CD4-positive, alpha-beta T cell treated with Interleukin-4 for 4 hours (primary cell): ENCODE data around the gene BICDL2.

Experiments
- DNase-seq: peaks from one replicate; pipeline ENCODE4 v3.0.0-alpha.2; 2020

Gene BICDL2

DNA sequence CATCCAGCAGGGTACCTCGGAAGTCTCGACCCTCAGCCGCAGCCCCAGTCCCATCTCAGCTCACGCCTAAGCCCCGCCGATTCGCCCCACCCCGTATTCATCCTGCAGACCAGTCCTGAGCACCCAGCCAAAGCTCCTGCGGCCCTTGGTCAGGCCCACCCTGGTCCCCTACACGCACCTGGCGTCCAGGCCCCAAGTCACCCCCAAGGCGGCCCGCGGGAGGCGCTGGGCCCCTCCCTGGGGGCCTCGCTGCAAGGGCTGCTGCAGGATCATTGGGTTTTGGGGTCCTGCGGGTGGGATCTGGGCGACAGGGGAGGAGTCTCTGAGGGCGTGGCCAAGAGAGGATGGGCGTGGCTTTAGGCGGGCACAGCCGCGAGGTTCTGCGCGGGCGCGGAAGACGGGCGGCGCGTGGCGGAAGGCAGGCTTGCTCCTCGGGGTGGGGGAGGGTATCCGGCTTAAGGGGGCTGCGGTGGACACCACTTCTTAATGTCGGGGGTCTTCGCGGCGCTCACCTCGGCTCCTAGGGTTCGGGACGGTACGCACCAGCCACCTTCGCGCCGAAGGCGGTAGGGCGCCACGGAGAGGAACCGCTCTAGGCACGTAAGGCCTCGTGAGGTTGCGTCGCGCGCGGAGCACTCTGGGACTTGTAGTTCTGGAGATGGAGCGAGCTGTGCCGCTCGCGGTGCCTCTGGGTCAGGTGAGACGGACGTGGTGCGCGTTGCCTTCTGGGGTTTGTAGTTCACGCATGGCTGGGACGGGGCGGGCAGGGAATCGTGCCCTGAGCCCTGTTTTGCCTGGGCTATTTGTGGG is 12.9 kb downstream of the BICDL2 start, which contains the start of the genes HCFC1R1 and THOC6:
TSS of gene HCFC1R1 (minus strand) at position 274 of the 810 bp plus-strand sequence. CDS start at position 273, 1 bp downstream.
TSS of gene THOC6 (plus strand) at position 367 of the 810 bp plus-strand sequence. CDS start at position 659, 292 bp downstream.
- peak; percentile 95 for DNase-seq

DNA sequence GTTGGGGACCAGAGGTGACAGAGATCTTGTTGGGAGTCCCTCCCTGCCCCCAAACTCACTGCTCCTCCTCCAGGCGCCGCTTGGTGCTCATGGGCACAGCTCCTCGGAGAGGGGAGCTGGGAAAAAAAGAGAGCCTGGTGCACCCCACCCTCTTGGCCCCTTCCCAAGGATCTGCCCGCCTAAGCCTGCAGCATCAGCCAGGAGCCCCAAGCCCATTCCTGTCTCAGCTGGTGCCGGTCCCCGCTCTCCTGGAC is 13.4 kb downstream of the BICDL2 start:
- no peak for DNase-seq

DNA sequence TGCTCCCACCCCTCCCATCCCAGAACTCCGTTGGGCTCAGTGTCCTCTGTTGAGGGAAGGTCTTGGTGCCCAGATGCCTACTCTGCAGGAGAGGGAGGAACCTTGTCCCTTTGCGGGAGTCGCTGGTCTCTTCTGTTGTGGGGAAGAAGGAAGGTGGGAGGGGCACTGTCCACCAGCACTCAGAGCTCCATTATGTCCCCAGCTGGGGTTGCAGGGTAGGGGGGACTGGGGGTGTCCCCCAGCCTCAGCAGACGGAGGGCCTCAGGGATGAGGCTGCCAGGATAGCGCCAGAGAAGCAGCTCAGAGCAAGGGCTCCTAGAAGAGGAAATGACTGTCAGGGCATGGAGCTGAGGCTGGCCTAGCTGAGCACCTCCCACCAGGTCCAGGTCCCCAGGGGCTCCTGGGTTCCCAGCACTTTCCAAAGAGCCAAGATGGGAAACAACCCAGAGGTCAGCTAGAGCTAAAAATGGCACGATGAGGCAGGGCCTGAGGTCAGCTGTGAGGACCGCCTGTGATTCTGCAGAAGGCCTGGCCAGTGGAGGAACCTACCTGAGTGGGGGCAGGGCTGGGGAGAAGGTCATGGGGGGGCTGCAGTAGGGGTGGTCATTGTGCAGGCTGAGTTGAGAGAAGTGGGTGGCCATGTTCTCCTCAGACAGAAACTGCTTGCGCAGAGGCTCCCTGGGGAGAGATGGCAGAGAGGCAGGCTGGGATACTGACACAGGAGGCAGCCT is 13.9 kb downstream of the BICDL2 start:
- no peak for DNase-seq

DNA sequence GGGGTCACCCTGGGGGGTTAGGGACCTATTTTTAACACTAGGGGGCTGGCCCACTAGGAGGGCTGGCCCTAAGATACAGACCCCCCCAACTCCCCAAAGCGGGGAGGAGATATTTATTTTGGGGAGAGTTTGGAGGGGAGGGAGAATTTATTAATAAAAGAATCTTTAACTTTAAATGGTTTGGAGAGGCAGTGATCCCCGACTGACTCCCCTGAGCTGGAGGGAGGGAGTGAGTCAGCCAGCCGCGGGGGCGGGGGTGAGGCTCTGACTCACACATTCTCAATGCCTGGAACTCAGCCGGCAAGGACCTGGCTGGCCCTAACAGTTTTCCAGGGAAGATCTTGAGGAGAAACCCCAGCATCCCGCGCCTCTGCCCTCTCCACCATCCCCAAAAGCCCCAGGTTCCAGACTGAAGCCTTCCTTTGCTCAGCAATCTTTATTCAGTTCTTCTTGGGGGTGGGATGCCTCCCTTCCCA is 14.5 kb downstream of the BICDL2 start:
- peak; percentile 84 for DNase-seq

DNA sequence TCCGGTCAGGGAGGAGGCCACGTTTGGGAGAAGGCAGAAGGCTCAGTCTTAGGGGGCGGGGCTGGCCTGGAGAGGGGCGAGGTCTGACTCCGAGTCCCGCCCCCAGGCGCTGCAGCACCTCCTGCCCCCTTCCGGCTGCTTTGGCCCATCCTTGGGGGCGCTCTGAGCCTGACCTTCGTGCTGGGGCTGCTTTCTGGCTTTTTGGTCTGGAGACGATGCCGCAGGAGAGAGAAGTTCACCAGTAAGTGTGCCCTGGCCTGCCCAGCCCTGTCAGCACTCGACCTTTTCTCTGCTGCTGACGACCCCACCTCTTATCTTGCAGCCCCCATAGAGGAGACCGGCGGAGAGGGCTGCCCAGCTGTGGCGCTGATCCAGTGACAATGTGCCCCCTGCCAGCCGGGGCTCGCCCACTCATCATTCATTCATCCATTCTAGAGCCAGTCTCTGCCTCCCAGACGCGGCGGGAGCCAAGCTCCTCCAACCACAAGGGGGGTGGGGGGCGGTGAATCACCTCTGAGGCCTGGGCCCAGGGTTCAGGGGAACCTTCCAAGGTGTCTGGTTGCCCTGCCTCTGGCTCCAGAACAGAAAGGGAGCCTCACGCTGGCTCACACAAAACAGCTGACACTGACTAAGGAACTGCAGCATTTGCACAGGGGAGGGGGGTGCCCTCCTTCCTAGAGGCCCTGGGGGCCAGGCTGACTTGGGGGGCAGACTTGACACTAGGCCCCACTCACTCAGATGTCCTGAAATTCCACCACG is 15.1 kb downstream of the BICDL2 start:
- peak; percentile 86 for DNase-seq

DNA sequence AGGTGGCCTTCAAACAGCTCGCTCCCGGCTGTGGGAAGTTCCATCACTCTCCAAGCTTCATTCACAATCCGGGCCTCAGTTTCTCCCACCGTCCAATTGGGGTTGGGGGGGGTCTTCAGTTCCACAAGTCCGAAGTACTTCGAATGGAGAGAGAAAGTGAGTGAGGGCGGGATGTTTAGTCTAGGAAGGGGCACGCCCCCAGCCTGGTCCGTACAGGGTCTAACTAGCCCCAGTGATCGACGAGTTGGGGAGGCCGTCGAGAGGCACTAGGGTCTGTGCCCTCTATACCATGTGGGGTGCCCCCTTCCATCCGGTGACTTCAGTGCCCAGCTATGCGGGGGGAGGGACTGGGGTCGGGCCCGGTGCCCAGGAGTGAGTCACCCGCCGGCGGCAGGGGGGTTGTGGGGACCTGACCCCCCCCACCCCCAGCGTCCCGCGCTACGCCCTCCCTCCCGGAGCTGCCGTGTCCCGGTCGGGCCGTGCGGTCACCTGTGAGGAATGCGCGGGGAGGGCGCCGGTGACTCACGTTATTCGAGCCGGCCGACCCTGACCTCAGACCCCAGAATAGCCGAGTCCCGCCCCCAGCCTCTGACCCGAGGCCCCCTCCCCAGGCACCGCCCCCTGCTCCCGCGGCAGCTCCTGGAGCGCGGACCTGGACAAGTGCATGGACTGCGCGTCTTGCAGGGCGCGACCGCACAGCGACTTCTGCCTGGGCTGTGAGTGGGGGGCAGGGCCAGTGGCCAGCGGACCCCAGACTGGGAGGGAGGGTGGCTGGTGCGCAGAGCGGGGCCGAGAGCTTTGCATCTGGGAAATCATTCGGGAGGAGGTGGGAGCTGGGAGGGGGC is 15.9 kb downstream of the BICDL2 start:
- peak; percentile 81 for DNase-seq

DNA sequence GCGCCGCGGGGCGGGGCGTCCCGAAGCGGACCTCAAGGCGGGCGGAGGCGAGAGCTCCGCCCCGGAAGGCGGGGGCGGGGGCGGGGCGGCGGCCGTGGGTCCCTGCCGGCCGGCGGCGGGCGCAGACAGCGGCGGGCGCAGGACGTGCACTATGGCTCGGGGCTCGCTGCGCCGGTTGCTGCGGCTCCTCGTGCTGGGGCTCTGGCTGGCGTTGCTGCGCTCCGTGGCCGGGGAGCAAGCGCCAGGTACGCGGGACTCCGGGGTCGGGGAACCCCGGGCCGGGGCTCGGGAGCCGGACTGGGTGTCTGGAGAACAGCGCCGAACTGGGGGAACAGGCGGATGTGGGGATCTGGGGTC is 16.5 kb downstream of the BICDL2 start, which contains the start of gene TNFRSF12A:
TSS of gene TNFRSF12A (plus strand) at position 122 of the 357 bp plus-strand sequence. CDS start at position 152, 30 bp downstream.
- peak; percentile 63 for DNase-seq

DNA sequence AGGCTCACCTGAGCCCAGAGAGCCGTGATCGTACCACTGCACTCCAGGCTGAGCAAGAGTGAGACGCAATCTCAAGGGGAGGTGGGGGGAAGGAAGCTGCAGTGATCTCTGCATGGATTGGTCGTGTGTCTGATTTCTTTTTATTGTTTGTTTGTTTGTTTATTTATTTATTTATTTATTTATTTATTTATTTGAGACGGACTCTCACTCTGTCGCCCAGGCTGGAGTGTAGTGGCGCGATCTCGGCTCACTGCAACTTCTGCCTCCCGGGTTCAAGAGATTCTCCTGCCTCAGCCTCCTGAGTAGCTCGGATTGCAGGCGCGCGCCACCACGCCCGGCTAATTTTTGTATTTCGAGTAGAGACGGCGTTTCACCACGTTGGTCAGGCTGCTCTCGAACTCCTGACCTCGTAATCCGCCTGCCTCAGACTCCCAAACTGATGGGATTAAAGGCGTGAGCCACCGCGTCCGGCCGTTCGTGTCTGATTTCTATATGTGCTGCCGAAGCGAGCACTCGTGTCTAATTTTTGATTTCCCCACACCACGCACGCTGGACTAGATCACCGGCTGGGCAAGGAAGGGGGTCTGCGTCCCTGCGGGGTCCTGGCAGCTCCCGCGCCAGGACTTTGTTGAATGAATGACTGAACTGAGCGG is 17.0 kb downstream of the BICDL2 start:
- DNase-seq = no peak

DNA sequence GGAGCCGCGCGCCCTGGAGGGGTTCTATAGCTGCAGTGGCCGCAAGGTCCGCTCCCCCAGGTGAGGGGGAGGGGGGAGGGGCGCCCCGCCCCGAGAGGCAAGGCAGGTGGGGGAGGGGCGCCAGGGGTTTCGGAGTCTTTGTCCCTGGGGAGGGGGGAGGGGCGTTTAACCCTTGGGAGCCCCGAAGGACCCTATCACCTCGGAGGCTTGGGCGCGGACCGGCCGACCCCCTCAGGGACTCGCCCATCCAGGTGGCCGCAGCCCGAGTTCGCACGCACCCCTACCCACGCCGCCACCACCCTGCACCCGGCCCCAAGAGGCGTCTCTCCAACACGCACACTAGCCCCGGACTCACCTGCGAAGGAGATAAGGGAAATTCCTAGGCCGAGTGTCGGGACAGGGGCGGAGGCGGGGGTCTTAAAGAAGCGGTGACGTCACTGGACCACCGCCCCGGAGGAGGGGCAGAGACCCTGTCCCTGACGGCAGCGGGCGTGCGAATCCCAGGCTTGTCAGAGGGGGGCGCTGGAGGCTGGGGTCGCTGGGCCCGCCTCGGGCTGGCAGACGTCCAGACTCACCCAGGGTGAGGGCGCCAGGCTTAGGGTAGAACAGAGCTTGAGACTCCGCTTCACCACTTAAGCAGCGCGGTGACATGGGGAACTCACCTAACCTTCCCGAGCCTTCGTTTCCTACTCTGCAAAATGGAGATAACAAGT is 18.8 kb downstream of the BICDL2 start, which contains the start of gene CLDN6:
TSS of gene CLDN6 (minus strand) at position 390 of the 713 bp plus-strand sequence. CDS start 2,162 bp downstream, outside the sequence.
- no peak for DNase-seq

DNA sequence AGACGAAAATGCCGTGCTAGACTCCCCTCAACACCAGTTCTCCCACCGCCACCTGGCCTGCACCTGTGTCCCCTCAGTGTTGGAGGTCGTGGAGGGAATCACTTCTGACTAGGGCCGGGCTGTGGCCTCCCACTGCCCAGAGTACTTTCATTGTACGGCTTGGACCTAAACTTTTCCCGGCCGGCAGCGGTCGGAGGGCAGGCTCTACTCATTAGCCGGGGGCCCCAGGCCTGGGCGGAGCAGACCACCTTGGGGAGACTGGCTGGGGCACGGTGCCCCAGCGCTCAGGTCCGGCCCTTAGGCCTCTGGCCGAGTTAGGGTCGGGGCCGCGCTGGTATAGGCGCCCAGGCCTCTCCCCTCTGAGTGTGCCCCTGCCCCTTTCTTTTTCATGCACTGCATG is 19.4 kb downstream of the BICDL2 start:
- no peak for DNase-seq

DNA sequence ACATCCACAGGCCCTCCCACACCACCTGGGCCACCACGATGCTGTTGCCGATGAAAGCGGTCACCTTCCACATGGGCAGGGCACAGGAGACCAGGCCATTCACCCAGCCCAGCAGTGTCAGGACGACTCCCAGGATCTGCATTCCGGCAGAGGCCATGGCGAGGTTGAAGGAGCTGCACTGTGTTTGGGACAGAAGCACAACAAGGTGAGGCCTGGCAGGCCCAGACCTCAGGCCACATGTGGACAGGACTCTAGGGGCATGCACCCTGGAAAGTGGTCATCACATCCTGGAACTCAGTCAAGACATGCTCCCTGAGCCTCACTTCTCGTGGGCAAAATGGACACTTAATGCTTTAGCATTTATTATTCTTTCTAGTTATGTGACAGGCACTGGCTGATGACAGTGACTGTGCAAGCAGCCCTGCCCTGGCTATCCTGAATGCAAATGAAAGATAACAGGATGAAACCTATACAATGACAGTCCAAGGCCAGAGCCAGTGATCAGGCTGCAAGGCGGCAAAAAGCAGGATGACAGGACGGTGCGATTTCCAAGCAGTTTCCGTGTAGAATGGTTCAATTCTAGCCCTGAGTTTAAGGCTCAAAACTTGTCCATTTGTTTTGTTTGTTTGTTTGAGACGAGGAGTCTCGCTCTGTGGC is 20.8 kb downstream of the BICDL2 start:
- DNase-seq = no peak

DNA sequence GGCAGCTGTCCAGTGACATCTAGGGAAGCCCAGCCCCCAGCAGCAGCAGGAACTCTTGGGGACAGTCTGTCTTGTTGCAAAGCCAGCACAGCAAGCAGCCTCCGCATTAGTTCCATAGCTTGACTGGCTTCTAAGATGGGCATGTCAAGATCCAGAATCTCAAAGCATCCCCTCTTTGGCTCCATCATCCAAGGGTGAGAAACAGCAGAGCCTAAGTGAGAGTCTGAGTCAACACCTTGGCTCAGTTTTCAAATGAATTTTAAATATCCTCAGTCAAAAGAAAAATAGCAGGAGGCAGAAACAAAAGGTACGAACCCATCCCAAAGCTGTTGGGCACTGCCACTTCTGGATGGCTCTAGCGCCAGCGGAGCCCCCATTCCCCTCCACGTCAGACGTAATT is 21.8 kb downstream of the BICDL2 start:
- DNase-seq = no peak

DNA sequence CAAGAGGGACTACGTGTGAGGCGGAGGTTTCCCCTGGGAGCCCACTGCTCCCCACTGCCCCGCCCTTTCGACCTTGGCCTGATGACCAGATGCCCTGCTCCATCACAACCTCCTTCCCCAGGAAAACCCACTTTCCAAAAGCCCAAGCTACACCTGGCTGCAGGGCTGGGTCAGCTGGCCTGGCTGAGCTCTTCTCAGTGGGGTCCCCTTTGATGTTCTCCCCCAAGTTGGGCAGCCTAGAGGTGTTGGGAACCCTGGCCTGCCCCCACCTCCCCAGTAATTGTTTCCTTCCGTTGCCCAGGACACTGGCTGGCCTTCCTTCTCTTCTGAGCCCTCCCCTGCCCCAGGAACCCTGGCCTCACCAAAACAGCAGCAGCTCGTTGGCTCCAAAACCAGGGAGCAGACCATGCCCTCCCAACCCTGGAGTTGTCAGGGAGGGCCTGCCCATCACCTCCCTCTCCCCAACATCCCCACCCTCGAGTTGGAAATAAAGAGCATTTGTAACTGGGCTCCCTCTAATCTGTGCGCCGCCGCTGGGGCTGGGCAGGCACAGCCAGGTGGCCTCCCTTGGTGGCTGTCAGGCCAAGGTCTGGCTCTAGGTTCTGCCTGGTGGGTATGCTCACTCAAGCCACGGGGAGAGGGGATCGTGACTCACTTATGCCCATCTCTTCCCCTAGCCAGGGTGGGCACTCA is 22.6 kb downstream of the BICDL2 start:
- no peak for DNase-seq

DNA sequence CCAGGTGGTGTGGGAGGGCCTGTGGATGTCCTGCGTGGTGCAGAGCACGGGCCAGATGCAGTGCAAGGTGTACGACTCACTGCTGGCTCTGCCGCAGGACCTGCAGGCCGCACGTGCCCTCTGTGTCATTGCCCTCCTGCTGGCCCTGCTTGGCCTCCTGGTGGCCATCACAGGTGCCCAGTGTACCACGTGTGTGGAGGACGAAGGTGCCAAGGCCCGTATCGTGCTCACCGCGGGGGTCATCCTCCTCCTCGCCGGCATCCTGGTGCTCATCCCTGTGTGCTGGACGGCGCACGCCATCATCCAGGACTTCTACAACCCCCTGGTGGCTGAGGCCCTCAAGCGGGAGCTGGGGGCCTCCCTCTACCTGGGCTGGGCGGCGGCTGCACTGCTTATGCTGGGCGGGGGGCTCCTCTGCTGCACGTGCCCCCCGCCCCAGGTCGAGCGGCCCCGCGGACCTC is 23.2 kb downstream of the BICDL2 start:
- no peak for DNase-seq

DNA sequence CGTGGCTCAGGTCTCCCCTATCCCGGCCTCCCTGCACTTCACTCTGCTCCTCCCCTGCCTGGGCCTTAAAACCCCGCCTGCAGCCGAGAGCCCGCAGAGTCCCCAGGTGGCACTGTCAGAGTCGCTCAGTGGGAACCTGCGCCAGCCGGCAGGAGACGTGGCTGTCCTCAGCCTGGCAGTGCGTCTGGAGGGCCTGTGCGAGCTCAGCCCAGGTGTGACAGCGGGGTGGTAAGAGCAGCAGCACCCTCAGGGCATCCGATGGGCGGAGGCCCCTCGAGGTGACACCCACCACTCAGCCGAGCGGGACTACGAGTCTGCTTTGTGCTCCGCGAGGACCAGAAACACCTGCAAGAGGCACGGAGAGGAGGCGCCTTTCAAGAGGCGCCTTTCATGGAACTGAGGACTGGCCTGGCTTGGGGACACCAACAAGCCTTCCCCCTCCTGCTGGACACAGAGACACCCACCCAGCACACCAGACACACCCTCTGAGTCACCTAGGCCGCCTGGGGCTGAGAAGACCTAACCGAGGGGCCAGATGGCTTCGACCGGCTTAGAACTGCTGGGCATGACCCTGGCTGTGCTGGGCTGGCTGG is 23.8 kb downstream of the BICDL2 start, which contains the start of gene CLDN9:
TSS of gene CLDN9 (plus strand) at position 96 of the 593 bp plus-strand sequence. CDS start at position 536, 440 bp downstream.
- no peak for DNase-seq

DNA sequence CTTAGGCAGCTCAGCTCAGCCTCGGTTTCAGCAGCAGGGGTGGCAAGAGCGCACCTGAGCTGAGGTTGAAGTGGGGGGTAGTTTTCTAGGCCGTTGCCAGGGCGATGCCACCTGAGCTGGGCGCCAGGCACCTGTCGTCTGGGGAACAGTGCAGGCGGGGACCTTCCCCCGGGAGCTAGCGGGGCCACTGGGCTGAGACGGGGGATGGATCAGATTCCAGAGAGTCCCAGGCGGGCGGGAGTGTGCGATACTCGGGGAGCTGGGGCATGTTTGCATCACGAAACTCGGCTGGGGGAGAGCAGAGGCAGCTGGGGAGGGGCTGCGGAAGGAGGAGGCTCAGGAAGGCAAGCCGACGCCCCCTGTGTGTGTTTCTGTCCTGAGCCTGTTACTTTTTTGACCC is 24.5 kb downstream of the BICDL2 start:
- no peak for DNase-seq

DNA sequence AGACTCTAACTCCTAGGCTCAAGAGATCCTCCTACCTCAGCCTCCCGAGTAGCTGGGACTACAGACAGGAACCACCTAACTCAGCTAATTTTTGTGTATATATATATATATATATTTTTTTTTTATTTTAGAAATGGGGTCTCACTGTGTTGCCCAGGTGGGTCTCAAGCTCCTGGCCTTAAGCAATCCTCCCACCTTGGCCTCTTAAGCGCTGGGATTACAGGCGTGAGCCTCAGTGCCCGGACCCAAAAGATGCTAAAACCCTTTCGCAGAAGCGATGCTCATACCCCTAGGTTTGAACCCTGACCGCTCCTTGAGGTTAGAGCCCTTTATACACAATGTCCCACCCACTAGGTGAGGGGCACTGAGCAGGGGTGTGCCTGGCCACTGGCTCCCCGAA is 26.2 kb downstream of the BICDL2 start:
- no peak for DNase-seq

DNA sequence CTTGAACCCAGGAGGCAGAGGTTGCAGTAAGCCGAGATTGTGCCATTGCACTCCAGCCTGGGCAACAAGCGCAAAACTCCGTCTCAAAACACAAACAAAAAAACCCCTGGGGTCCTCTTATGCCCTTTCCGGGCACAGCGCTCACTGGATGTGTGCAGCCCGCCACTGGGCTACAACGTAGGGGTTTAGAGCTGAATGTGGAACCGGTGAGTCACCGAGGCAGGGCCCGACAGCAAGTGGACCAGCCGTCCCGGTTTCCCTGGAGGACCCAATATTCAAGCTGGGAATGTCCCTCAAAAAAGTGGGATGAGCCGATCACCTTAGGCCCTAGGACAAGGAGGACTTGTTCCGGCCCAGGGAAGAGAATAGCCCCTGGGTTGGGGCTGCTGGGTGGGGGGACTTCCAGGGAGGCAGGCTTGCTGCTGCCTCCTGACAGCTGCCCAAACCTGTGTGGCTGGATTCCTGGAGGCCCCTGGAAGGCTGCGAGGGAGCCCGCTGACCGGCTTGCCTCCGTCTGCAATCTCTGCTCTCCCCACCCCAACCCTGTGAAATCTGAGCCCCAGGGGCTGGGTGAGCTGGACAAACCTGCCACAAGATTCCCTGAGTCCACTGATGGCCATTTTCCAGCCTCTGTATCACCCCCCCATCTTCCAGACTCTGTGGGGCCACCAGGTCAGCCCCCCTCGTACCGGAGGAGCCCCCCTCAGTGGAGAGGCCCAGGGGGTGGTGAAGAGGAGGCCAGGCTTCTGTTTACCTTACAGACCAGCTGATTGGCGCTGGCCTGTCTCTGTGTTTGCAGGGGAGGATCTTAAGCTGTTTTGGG is 27.0 kb downstream of the BICDL2 start:
- DNase-seq = no peak
